Astrocyte (in vitro differentiated cells and primary cell): ENCODE data around the gene EDC3. TPM values are rescaled to one million over a fixed set of nuclear protein-coding genes. Genes with fewer than 3 reads are reported as not detected.

Source experiments
- DNase-seq: peaks from one replicate; pipeline ENCODE4 v3.0.0-alpha.2; 2010; ENCODE audit warnings: low read depth
- FAIRE-seq: peaks from 2 replicates; lab custom pipeline; 2011; peaks lifted over from hg19 to GRCh38; lab: Jason Lieb, UNC
- H2AFZ ChIP-seq: 2 replicates; pipeline ENCODE4 v1.6.0; 2012; ENCODE audit warnings: low read depth, low read length, inconsistent platforms
- H3K27ac ChIP-seq: 2 replicates; pipeline ENCODE4 v1.5.1; 2011; ENCODE audit warnings: low read depth, low read length, inconsistent platforms
- H3K27me3 ChIP-seq: 2 replicates; pipeline ENCODE4 v1.6.0; 2011; ENCODE audit warnings: low read length, inconsistent platforms; ENCODE audit not compliant: insufficient read depth
- H3K36me3 ChIP-seq: 2 replicates; pipeline ENCODE4 v1.5.1; 2011; ENCODE audit warnings: low read length, inconsistent platforms; ENCODE audit not compliant: insufficient read depth
- H3K4me1 ChIP-seq: 2 replicates; pipeline ENCODE4 v1.5.1; 2011; ENCODE audit warnings: low read length, inconsistent platforms; ENCODE audit not compliant: insufficient read depth
- H3K4me2 ChIP-seq: 2 replicates; pipeline ENCODE4 v1.6.0; 2012; ENCODE audit warnings: low read length, inconsistent platforms
- H3K4me3 ChIP-seq: 2 replicates; pipeline ENCODE4 v1.5.1; 2011; ENCODE audit warnings: low read depth, mild to moderate bottlenecking, low read length, inconsistent platforms; ENCODE audit not compliant: insufficient read depth
- H3K79me2 ChIP-seq: 2 replicates; pipeline ENCODE4 v1.6.0; 2012; ENCODE audit warnings: mild to moderate bottlenecking, low read length, inconsistent platforms; ENCODE audit not compliant: insufficient read depth
- H3K9ac ChIP-seq: 2 replicates; pipeline ENCODE4 v1.6.0; 2012; ENCODE audit warnings: mild to moderate bottlenecking, low read length, inconsistent platforms
- H3K9me3 ChIP-seq: 2 replicates; pipeline ENCODE4 v1.5.1; 2012; ENCODE audit warnings: low read depth, mild to moderate bottlenecking, low read length, inconsistent platforms; ENCODE audit not compliant: insufficient read depth
- H4K20me1 ChIP-seq: 2 replicates; pipeline ENCODE4 v1.6.0; 2012; ENCODE audit warnings: low read length, inconsistent platforms; ENCODE audit not compliant: insufficient read depth
- H3K27ac Mint-ChIP-seq: one replicate; pipeline ENCODE4 v1.8.0; 2021; ENCODE audit warnings: mild to moderate bottlenecking, mixed read lengths; ENCODE audit not compliant: unreplicated experiment
- H3K27me3 Mint-ChIP-seq: one replicate; pipeline ENCODE4 v1.8.0; 2021; ENCODE audit warnings: low read depth, mixed read lengths; ENCODE audit not compliant: unreplicated experiment
- H3K36me3 Mint-ChIP-seq: one replicate; pipeline ENCODE4 v1.8.0; 2021; ENCODE audit warnings: low read depth, mixed read lengths; ENCODE audit not compliant: unreplicated experiment
- H3K4me1 Mint-ChIP-seq: one replicate; pipeline ENCODE4 v1.8.0; 2021; ENCODE audit warnings: low read depth, mixed read lengths; ENCODE audit not compliant: unreplicated experiment
- H3K4me3 Mint-ChIP-seq: one replicate; pipeline ENCODE4 v1.8.0; 2021; ENCODE audit warnings: mild to moderate bottlenecking, moderate library complexity, mixed read lengths; ENCODE audit not compliant: unreplicated experiment
- H3K9me3 Mint-ChIP-seq: one replicate; pipeline ENCODE4 v1.8.0; 2021; ENCODE audit warnings: mild to moderate bottlenecking, mixed read lengths; ENCODE audit not compliant: unreplicated experiment
- EZH2 ChIP-seq: IDR thresholded peaks from 2 replicates; pipeline ENCODE4 v1.6.1; 2012; ENCODE audit warnings: mild to moderate bottlenecking, low read length, inconsistent platforms; ENCODE audit not compliant: insufficient read depth
- total RNA-seq: library from RNA; stranded (reverse); gene quantifications from 2 replicates; pipeline ENCODE4 v1.2.1, GENCODE V29; 2021
- TF ChIP-seq, protein P1 (sequence below): IDR thresholded peaks from 2 replicates; pipeline ENCODE4 v1.5.1; 2011; ENCODE audit warnings: low read depth, mild to moderate bottlenecking, inconsistent platforms, low read length, moderate library complexity; ENCODE audit not compliant: insufficient read depth

EDC3 gene
- total RNA-seq, 1 donor from 2014 or later = 47.6 TPM

DNA sequence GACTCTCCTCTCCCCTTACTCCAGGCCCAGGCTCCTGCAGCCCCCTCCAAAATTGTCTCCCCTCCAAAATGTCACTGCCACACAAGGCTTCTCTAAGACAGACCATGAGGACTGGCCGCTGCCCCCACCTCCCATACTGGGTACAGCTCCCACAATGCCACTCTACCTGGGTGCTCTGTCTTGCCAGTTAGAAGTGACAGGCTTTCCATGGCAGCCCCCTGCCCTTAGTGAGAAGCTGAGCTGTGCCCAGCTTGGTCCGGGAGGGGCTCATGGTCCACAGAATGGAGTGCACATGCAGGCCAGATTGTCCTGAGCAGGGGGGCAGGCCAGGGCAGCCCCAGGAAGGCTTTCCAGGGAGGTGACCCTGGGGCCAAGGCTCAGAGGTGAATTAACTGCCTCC lies 83.1 kb downstream of the EDC3 start:
- peaks cover 2% of the 10 kb centered on the region for H3K36me3 Mint-ChIP-seq
- Histone ChIP-seq H3K79me2 (peaks cover 26% of the 10 kb centered on the region), H3K36me3 (no peaks in the 10 kb centered on the region), H3K9me3 (no peaks in the 10 kb centered on the region), H3K4me3 (no peak overlapping the region), H3K27ac (no peak overlapping the region), H3K4me1 (peaks cover 17% of the 10 kb centered on the region), H3K4me2 (no peak overlapping the region), H3K9ac (no peak overlapping the region), H3K27me3 (no peaks in the 10 kb centered on the region), H4K20me1 (peaks cover 14% of the 10 kb centered on the region), H2AFZ (no peak overlapping the region)
- no peak for DNase-seq
- no peaks in the 10 kb centered on the region for H3K9me3 Mint-ChIP-seq
- peaks cover 39% of the 10 kb centered on the region for H3K27me3 Mint-ChIP-seq
- no peak for FAIRE-seq
- H3K27ac Mint-ChIP-seq = peak overlapping the region; percentile 80
- peaks cover 8% of the 10 kb centered on the region for H3K4me1 Mint-ChIP-seq
- no peak for TF ChIP-seq EZH2
- TF ChIP-seq, protein P1, sequence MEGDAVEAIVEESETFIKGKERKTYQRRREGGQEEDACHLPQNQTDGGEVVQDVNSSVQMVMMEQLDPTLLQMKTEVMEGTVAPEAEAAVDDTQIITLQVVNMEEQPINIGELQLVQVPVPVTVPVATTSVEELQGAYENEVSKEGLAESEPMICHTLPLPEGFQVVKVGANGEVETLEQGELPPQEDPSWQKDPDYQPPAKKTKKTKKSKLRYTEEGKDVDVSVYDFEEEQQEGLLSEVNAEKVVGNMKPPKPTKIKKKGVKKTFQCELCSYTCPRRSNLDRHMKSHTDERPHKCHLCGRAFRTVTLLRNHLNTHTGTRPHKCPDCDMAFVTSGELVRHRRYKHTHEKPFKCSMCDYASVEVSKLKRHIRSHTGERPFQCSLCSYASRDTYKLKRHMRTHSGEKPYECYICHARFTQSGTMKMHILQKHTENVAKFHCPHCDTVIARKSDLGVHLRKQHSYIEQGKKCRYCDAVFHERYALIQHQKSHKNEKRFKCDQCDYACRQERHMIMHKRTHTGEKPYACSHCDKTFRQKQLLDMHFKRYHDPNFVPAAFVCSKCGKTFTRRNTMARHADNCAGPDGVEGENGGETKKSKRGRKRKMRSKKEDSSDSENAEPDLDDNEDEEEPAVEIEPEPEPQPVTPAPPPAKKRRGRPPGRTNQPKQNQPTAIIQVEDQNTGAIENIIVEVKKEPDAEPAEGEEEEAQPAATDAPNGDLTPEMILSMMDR = no peak
- H3K4me3 Mint-ChIP-seq = no peak overlapping the region

DNA sequence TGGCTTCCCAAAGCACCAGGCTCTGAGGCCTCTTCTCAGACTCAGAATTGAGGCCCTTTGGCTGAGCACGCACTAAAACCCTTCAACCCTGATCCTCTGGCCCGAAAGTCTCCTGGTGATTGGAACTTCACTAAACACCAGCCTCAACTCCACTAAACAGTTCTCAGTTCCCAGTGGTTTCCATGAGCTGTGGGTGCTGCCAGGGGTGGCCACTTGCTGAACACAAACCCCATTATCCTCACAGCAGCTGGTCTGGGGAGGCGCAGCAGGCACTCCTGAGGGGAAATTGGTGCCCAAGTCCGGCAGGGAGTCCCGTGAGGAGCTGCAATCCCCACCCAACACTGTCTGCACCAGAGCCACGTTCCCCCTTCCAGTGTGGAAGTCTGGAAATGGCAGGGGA lies 84.0 kb downstream of the EDC3 start:
- no peak for DNase-seq
- H4K20me1 ChIP-seq = peaks cover 5% of the 10 kb centered on the region
- no peak overlapping the region for H3K4me3 Mint-ChIP-seq
- H3K36me3 Mint-ChIP-seq = peaks cover 2% of the 10 kb centered on the region
- no peak overlapping the region for H3K4me3 ChIP-seq
- H3K9ac ChIP-seq = no peak overlapping the region
- no peak overlapping the region for H3K4me2 ChIP-seq
- H3K9me3 ChIP-seq = no peaks in the 10 kb centered on the region
- H3K27me3 Mint-ChIP-seq = peaks cover 42% of the 10 kb centered on the region
- no peaks in the 10 kb centered on the region for H3K9me3 Mint-ChIP-seq
- H3K27me3 ChIP-seq = no peaks in the 10 kb centered on the region
- H3K36me3 ChIP-seq = no peaks in the 10 kb centered on the region
- peaks cover 12% of the 10 kb centered on the region for H3K4me1 ChIP-seq
- peaks cover 18% of the 10 kb centered on the region for H3K79me2 ChIP-seq
- H3K4me1 Mint-ChIP-seq = peaks cover 2% of the 10 kb centered on the region
- H3K27ac ChIP-seq = no peak overlapping the region
- no peak overlapping the region for H3K27ac Mint-ChIP-seq
- no peak overlapping the region for H2AFZ ChIP-seq
- FAIRE-seq = no peak
- TF ChIP-seq EZH2 = no peak
- TF ChIP-seq, protein P1 = no peak

DNA sequence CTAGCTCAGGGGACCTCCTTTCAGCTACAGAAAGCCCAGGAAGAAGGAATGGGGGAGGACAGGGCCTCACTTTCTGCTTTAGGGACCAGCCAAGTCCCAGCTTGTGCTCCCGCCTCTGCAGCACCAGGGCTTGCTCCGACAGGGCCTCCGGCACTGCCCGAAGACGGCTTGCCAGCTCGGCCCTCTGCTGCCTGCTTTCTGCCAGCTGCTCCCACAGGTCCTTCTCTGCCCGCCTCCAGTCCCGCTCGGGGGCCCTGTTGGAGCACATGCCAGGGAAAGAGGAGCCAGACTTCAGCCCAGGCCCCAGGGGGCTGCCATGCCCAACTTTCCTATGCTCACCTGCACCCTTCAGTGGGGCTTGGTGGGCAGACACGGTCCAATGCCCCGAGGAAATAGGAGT lies 84.5 kb downstream of the EDC3 start:
- Histone ChIP-seq H3K4me3 (no peak overlapping the region), H3K36me3 (no peaks in the 10 kb centered on the region), H3K9me3 (no peaks in the 10 kb centered on the region), H3K27ac (no peak overlapping the region), H4K20me1 (peaks cover under 1% of the 10 kb centered on the region), H2AFZ (no peak overlapping the region), H3K4me1 (peaks cover 8% of the 10 kb centered on the region), H3K4me2 (no peak overlapping the region), H3K79me2 (peaks cover 13% of the 10 kb centered on the region), H3K9ac (no peak overlapping the region), H3K27me3 (no peaks in the 10 kb centered on the region)
- Mint-ChIP-seq H3K4me1 (no peaks in the 10 kb centered on the region), H3K27ac (no peak overlapping the region), H3K27me3 (peaks cover 42% of the 10 kb centered on the region), H3K36me3 (peaks cover 2% of the 10 kb centered on the region), H3K9me3 (no peaks in the 10 kb centered on the region), H3K4me3 (no peak overlapping the region)
- TF ChIP-seq EZH2 = no peak
- TF ChIP-seq, protein P1 = no peak
- FAIRE-seq (no peak), DNase-seq (no peak)
